ENCODE data around the gene ZNF646.

The ZNF646 gene

DNA sequence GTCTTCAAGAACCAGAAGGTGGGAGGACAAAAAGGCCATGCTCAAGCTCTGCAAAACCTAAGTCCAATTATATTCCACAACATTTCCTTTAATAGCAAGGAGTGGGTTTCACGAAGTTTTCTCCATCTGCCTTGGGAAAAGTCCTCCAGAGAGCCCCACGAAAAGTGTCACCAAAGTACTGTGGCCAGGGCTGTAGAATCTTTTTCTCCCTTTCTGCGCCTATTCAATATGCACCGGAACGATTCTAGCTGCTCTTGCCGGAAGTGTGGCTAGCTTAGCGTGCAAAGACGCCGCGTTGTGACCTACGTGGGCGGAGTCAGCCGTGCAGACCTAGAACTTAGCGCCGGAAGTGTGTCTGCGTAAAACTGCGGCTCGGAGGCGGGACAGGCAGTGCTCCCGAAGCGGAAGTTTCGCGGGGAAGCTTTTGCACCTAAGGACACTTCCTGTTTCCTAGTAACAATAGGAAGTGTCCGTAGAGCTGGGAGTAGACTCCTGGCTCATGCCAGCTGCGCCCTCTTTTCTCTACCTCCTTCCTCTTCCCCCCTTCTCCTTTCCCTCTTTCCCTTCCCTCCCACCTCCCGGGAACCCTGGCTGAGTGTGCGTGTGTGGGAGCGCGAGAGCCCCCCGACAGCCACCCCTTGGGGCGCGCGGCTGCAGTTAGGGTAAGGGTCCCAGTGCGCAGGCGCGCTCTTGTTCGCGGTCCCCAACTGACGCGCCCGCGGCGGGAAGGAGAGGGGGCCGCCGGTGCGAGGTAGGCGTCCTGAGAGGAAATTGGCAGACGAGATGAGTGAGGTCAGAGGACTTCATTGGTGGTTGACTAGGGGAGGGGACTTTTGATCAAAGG lies at the start of gene ZNF646, which contains the start of gene ZNF668:
TSS of gene ZNF646 (plus strand) at position 453 of the 844 bp plus-strand sequence. CDS start 1,903 bp downstream, outside the sequence.
TSS of gene ZNF668 (minus strand) at position 271 of the 844 bp plus-strand sequence. CDS start 9,781 bp downstream, outside the sequence.
- Histone ChIP-seq H3K36me3 (ENCODE audit: insufficient read depth, insufficient read length, low read length) (peaks cover 36% of the 10 kb centered on the region), H3K4me3 (ENCODE audit: insufficient read length, low read depth) (peak within 1 kb of the TSS; percentile 95), H3K27me3 (ENCODE audit: insufficient read depth, insufficient read length) (no peaks in the 10 kb centered on the region), H3K4me1 (ENCODE audit: insufficient read depth, insufficient read length) (no peaks in the 10 kb centered on the region), H3K9ac (ENCODE audit: insufficient read length, low read depth) (peak within 1 kb of the TSS; percentile 95), H3K9me3 (ENCODE audit: insufficient read depth, low read length) (no peaks in the 10 kb centered on the region)
- TF ChIP-seq SUZ12 (IDR thresholded peaks at IDR 0.05; ENCODE audit: extremely low read depth, insufficient read depth, insufficient read length) (no peak), ZNF274 (IDR thresholded peaks at IDR 0.05; ENCODE audit: low read depth, low read length) (no peak), YY1 (IDR thresholded peaks at IDR 0.05; ENCODE audit: insufficient read depth, insufficient read length) (no peak)
- peak; percentile 99 for DNase-seq (ENCODE audit: low read depth, low spot score)

DNA sequence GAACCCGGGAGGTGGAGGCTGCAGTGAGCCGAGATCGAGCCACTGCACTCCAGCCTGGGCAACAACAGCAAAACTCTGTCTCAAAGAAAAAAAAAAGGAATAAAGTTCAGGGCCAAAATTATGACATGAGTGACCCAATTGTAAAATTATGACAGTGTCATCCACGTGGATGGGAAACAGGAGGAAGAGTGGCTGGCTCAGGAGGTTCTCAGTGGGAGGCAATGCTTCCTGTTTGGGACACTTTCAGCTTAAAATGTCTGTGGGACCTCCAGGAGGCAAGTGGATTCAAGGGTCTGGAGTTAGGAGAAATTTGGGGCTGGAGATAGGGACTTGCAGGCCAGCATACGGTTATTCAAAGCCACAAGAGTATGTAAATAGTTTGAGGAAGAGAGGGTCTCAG lies 48.9 kb upstream of the ZNF646 start:
- H3K4me3 ChIP-seq (ENCODE audit: insufficient read length, low read depth): no peak overlapping the region
- H3K4me1 ChIP-seq (ENCODE audit: insufficient read depth, insufficient read length): peaks cover 7% of the 10 kb centered on the region
- TF ChIP-seq SUZ12 (IDR thresholded peaks at IDR 0.05; ENCODE audit: extremely low read depth, insufficient read depth, insufficient read length) (no peak), ZNF274 (IDR thresholded peaks at IDR 0.05; ENCODE audit: low read depth, low read length) (no peak), YY1 (IDR thresholded peaks at IDR 0.05; ENCODE audit: insufficient read depth, insufficient read length) (no peak)
- DNase-seq (ENCODE audit: low read depth, low spot score): no peak
- H3K27me3 ChIP-seq (ENCODE audit: insufficient read depth, insufficient read length): no peaks in the 10 kb centered on the region
- no peak overlapping the region for H3K9ac ChIP-seq (ENCODE audit: insufficient read length, low read depth)
- H3K9me3 ChIP-seq (ENCODE audit: insufficient read depth, low read length): no peaks in the 10 kb centered on the region
- H3K36me3 ChIP-seq (ENCODE audit: insufficient read depth, insufficient read length, low read length): no peaks in the 10 kb centered on the region

GRCh38 chr16:31029272-31029671 lies 45.0 kb upstream of the ZNF646 start:
- Histone ChIP-seq H3K9me3 (ENCODE audit: insufficient read depth, low read length) (no peaks in the 10 kb centered on the region), H3K4me3 (ENCODE audit: insufficient read length, low read depth) (no peak overlapping the region), H3K27me3 (ENCODE audit: insufficient read depth, insufficient read length) (no peaks in the 10 kb centered on the region), H3K36me3 (ENCODE audit: insufficient read depth, insufficient read length, low read length) (no peaks in the 10 kb centered on the region), H3K4me1 (ENCODE audit: insufficient read depth, insufficient read length) (peaks cover 13% of the 10 kb centered on the region), H3K9ac (ENCODE audit: insufficient read length, low read depth) (no peak overlapping the region)
- no peak for DNase-seq (ENCODE audit: low read depth, low spot score)
- no peak for TF ChIP-seq YY1 (IDR thresholded peaks at IDR 0.05; ENCODE audit: insufficient read depth, insufficient read length)

DNA sequence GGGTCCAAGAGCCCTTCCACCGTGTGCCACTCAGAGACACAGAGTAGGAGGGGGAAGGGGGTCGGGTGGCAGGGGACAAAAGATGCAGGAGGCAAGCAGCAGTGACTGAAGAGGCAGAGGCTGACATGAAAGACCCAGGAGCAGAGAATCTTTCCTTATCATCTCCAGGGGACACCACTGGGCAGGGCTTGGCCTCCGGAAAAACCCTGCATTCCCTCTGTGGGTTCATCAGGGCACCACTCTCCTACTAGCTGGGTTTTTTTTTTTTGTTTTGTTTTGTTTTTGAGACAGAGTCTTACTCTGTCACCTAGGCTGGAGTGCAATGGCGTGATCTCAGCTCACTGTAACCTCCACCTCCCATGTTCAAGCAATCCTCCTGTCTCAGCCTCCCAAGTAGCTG lies 42.9 kb upstream of the ZNF646 start:
- no peaks in the 10 kb centered on the region for H3K27me3 ChIP-seq (ENCODE audit: insufficient read depth, insufficient read length)
- H3K9ac ChIP-seq (ENCODE audit: insufficient read length, low read depth): no peak overlapping the region
- peaks cover 16% of the 10 kb centered on the region for H3K36me3 ChIP-seq (ENCODE audit: insufficient read depth, insufficient read length, low read length)
- DNase-seq (ENCODE audit: low read depth, low spot score): no peak
- TF ChIP-seq ZNF274 (IDR thresholded peaks at IDR 0.05; ENCODE audit: low read depth, low read length) (no peak), YY1 (IDR thresholded peaks at IDR 0.05; ENCODE audit: insufficient read depth, insufficient read length) (no peak), SUZ12 (IDR thresholded peaks at IDR 0.05; ENCODE audit: extremely low read depth, insufficient read depth, insufficient read length) (no peak)
- no peak overlapping the region for H3K4me3 ChIP-seq (ENCODE audit: insufficient read length, low read depth)
- peaks cover 10% of the 10 kb centered on the region for H3K4me1 ChIP-seq (ENCODE audit: insufficient read depth, insufficient read length)
- no peaks in the 10 kb centered on the region for H3K9me3 ChIP-seq (ENCODE audit: insufficient read depth, low read length)

- TF ChIP-seq ZNF274 (IDR thresholded peaks at IDR 0.05; ENCODE audit: low read depth, low read length): no peak
- no peak for TF ChIP-seq YY1 (IDR thresholded peaks at IDR 0.05; ENCODE audit: insufficient read depth, insufficient read length)
- no peak for TF ChIP-seq SUZ12 (IDR thresholded peaks at IDR 0.05; ENCODE audit: extremely low read depth, insufficient read depth, insufficient read length)
- peak within 1 kb of the TSS; percentile 83 for H3K9ac ChIP-seq (ENCODE audit: insufficient read length, low read depth)
- peak within 1 kb of the TSS; percentile 96 for H3K4me3 ChIP-seq (ENCODE audit: insufficient read length, low read depth)
- no peaks in the 10 kb centered on the region for H3K9me3 ChIP-seq (ENCODE audit: insufficient read depth, low read length)
- no peaks in the 10 kb centered on the region for H3K27me3 ChIP-seq (ENCODE audit: insufficient read depth, insufficient read length)
- peak; percentile 91 for DNase-seq (ENCODE audit: low read depth, low spot score)
- H3K4me1 ChIP-seq (ENCODE audit: insufficient read depth, insufficient read length): peaks cover 10% of the 10 kb centered on the region
- peaks cover 21% of the 10 kb centered on the region for H3K36me3 ChIP-seq (ENCODE audit: insufficient read depth, insufficient read length, low read length)
These were observed 41.2 kb upstream of the ZNF646 start, which contains the start of gene STX4 for GRCh38 chr16:31032736-31033708. STX4 (plus strand) TSS chr16:31033558; CDS start chr16:31033806, 248 bp downstream.

- DNase-seq (ENCODE audit: low read depth, low spot score): no peak
- TF ChIP-seq ZNF274 (IDR thresholded peaks at IDR 0.05; ENCODE audit: low read depth, low read length): no peak
- TF ChIP-seq SUZ12 (IDR thresholded peaks at IDR 0.05; ENCODE audit: extremely low read depth, insufficient read depth, insufficient read length): no peak
- no peak for TF ChIP-seq YY1 (IDR thresholded peaks at IDR 0.05; ENCODE audit: insufficient read depth, insufficient read length)
- H3K9me3 ChIP-seq (ENCODE audit: insufficient read depth, low read length): no peaks in the 10 kb centered on the region
- H3K27me3 ChIP-seq (ENCODE audit: insufficient read depth, insufficient read length): no peaks in the 10 kb centered on the region
- peak overlapping the region; percentile 96 for H3K4me3 ChIP-seq (ENCODE audit: insufficient read length, low read depth)
- peaks cover 30% of the 10 kb centered on the region for H3K36me3 ChIP-seq (ENCODE audit: insufficient read depth, insufficient read length, low read length)
- H3K9ac ChIP-seq (ENCODE audit: insufficient read length, low read depth): peak overlapping the region; percentile 83
- H3K4me1 ChIP-seq (ENCODE audit: insufficient read depth, insufficient read length): peaks cover 10% of the 10 kb centered on the region
These were observed 40.3 kb upstream of the ZNF646 start for GRCh38 chr16:31033709-31034492.
